ENCODE data around the gene EIF3B. TPM values are rescaled to one million over a fixed set of nuclear protein-coding genes. Genes with fewer than 3 reads are reported as not detected.

The EIF3B gene
- total RNA-seq, 4 donors from 2014 or later, result 116 to 251 (median 122) TPM

GRCh38 chr7:2425749-2426148 lies 71.1 kb downstream of the EIF3B start:
- TF ChIP-seq CTCF (IDR thresholded peaks at IDR 0.05), result no peak
- no peak for DNase-seq (ENCODE audit: low spot score)
- no peak for ATAC-seq (ENCODE audit: low FRiP score)

Small RNAs within 50 kb of the gene (small RNA-seq; reads per million reads assigned to genes)
- gene AC004840.2, result not detected

Other genes starting within 250 kb of the EIF3B start
- 10 to 100 TPM; 18.4 to 39.1 (median 25.7) TPM for gene MAD1L1, start 121.9 kb upstream of the EIF3B start, total RNA-seq
- 10 to 100 TPM; 11.9 to 15.4 (median 13.3) TPM for gene MRM2, start 112.6 kb upstream of the EIF3B start, total RNA-seq
- 10 to 100 TPM; 15.3 to 24.0 (median 16.8) TPM for gene NUDT1, start 112.6 kb upstream of the EIF3B start, total RNA-seq
- 10 to 100 TPM; 18.6 to 50.1 (median 26.7) TPM for gene SNX8, start 40.4 kb upstream of the EIF3B start, total RNA-seq
- 10 to 100 TPM in 3 of 4 donors, 1 to 10 TPM in 1; 7.9 to 18.3 (median 11.3) TPM for gene CHST12, start 48.8 kb downstream of the EIF3B start, total RNA-seq
- not detected for gene GRIFIN, start 121.6 kb downstream of the EIF3B start, total RNA-seq
- 10 to 100 TPM in 3 of 4 donors, 1 to 10 TPM in 1; 4.7 to 25.9 (median 21.6) TPM for gene LFNG, start 164.9 kb downstream of the EIF3B start, total RNA-seq
- 10 to 100 TPM; 22.7 to 33.1 (median 26.3) TPM for gene BRAT1, start 200.7 kb downstream of the EIF3B start, total RNA-seq
- 10 to 100 TPM in 3 of 4 donors, 1 to 10 TPM in 1; 6.6 to 14.3 (median 12.8) TPM for gene IQCE, start 204.2 kb downstream of the EIF3B start, total RNA-seq

Data from omental fat pad (tissue), 4 donors.